HL-60 (cell line): Measurements from ENCODE around the gene ROGDI.

Experiments
- POLR2AphosphoS5 ChIP-seq: IDR thresholded peaks from 2 replicates; pipeline ENCODE4 v1.6.1; 2012; ENCODE audit warnings: low read depth
- TF ChIP-seq, protein P1 (sequence below): IDR thresholded peaks from one replicate; pipeline ENCODE4 v1.5.1; 2011; ENCODE audit warnings: low read length, control low read depth, inconsistent platforms; ENCODE audit not compliant: insufficient read depth
- TF ChIP-seq, protein P2 (sequence below): IDR thresholded peaks from 2 replicates; pipeline ENCODE4 v1.6.1; 2012; ENCODE audit warnings: low read depth; ENCODE audit not compliant: insufficient replicate concordance

- TF ChIP-seq, protein P1, sequence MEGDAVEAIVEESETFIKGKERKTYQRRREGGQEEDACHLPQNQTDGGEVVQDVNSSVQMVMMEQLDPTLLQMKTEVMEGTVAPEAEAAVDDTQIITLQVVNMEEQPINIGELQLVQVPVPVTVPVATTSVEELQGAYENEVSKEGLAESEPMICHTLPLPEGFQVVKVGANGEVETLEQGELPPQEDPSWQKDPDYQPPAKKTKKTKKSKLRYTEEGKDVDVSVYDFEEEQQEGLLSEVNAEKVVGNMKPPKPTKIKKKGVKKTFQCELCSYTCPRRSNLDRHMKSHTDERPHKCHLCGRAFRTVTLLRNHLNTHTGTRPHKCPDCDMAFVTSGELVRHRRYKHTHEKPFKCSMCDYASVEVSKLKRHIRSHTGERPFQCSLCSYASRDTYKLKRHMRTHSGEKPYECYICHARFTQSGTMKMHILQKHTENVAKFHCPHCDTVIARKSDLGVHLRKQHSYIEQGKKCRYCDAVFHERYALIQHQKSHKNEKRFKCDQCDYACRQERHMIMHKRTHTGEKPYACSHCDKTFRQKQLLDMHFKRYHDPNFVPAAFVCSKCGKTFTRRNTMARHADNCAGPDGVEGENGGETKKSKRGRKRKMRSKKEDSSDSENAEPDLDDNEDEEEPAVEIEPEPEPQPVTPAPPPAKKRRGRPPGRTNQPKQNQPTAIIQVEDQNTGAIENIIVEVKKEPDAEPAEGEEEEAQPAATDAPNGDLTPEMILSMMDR = no peak
- no peak for TF ChIP-seq POLR2AphosphoS5
- TF ChIP-seq, protein P2, sequence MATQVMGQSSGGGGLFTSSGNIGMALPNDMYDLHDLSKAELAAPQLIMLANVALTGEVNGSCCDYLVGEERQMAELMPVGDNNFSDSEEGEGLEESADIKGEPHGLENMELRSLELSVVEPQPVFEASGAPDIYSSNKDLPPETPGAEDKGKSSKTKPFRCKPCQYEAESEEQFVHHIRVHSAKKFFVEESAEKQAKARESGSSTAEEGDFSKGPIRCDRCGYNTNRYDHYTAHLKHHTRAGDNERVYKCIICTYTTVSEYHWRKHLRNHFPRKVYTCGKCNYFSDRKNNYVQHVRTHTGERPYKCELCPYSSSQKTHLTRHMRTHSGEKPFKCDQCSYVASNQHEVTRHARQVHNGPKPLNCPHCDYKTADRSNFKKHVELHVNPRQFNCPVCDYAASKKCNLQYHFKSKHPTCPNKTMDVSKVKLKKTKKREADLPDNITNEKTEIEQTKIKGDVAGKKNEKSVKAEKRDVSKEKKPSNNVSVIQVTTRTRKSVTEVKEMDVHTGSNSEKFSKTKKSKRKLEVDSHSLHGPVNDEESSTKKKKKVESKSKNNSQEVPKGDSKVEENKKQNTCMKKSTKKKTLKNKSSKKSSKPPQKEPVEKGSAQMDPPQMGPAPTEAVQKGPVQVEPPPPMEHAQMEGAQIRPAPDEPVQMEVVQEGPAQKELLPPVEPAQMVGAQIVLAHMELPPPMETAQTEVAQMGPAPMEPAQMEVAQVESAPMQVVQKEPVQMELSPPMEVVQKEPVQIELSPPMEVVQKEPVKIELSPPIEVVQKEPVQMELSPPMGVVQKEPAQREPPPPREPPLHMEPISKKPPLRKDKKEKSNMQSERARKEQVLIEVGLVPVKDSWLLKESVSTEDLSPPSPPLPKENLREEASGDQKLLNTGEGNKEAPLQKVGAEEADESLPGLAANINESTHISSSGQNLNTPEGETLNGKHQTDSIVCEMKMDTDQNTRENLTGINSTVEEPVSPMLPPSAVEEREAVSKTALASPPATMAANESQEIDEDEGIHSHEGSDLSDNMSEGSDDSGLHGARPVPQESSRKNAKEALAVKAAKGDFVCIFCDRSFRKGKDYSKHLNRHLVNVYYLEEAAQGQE = no peak
Measured at GRCh38 chr16:4828567-4829321, 26.3 kb upstream of the ROGDI start.
